PC-9 (cell line): ENCODE measurements around the gene NRXN2. TPM values are rescaled to one million over a fixed set of nuclear protein-coding genes. Genes with fewer than 3 reads are reported as not detected.

Source experiments
- BruUV-seq: library from RNA; stranded (reverse); fragments of 400-500 nt; replicated peaks from 2 replicates; lab custom pipeline; 2021; lab: Mats Ljungman, UMichigan
- CTCF ChIA-PET: fragments of 300-600 bp; sonication (Branson Sonifier 250); formaldehyde crosslinking; loops from one replicate; lab custom pipeline; 2022; ENCODE audit warnings: antibody characterized with exemption; lab: Charles Lee
- POLR2A ChIA-PET: fragments of 300-600 bp; sonication (Branson Sonifier 250); formaldehyde crosslinking; loops from one replicate; lab custom pipeline; 2022; ENCODE audit warnings: antibody characterized with exemption; ENCODE audit not compliant: unreplicated experiment; lab: Charles Lee
- DNase-seq, 2 experiments: peaks; one replicate each; pipeline versions ENCODE4 v3.0.0 to v3.0.0-alpha.2; 2015 to 2022; ENCODE audit warnings: mixed read lengths in 1 of 2
- H2AFZ ChIP-seq: fragments of 200-600 bp; sonication (generic); 2 replicates; pipeline ENCODE4 v1.8.1; 2017; ENCODE audit warnings: antibody characterized with exemption
- H3F3A ChIP-seq: fragments of 200-600 bp; sonication (generic); 2 replicates; pipeline ENCODE4 v1.8.1; 2017; ENCODE audit warnings: antibody characterized with exemption, mild to moderate bottlenecking, low read depth; ENCODE audit not compliant: insufficient read depth
- H3K27ac ChIP-seq: fragments of 200-600 bp; sonication (generic); 2 replicates; pipeline ENCODE4 v1.6.1; 2016; ENCODE audit warnings: mixed run types
- H3K27me3 ChIP-seq: fragments of 200-600 bp; sonication (generic); 2 replicates; pipeline ENCODE4 v1.6.1; 2016; ENCODE audit warnings: low read depth, mixed run types; ENCODE audit not compliant: insufficient read depth
- H3K36me3 ChIP-seq: fragments of 200-600 bp; sonication (generic); 2 replicates; pipeline ENCODE4 v1.6.1; 2016; ENCODE audit warnings: low read depth, mixed run types
- H3K4me1 ChIP-seq: fragments of 200-600 bp; sonication (generic); replicated peaks from 2 replicates; pipeline ENCODE4 v1.6.1; 2016; ENCODE audit warnings: mixed run types; ENCODE audit not compliant: insufficient read depth
- H3K4me2 ChIP-seq: fragments of 200-600 bp; sonication (generic); 2 replicates; pipeline ENCODE4 v1.6.1; 2017; ENCODE audit warnings: mixed run types
- H3K4me3 ChIP-seq: fragments of 200-600 bp; sonication (generic); 2 replicates; pipeline ENCODE4 v1.6.1; 2016; ENCODE audit warnings: mixed run types
- H3K79me2 ChIP-seq: fragments of 200-600 bp; sonication (generic); 2 replicates; pipeline ENCODE4 v1.6.1; 2017; ENCODE audit warnings: low read depth, mixed run types
- H3K9me2 ChIP-seq: fragments of 200-600 bp; sonication (generic); 2 replicates; pipeline ENCODE4 v1.8.1; 2017; ENCODE audit warnings: mild to moderate bottlenecking; ENCODE audit not compliant: insufficient read depth
- H3K9me3 ChIP-seq: fragments of 200-600 bp; sonication (generic); 2 replicates; pipeline ENCODE4 v1.8.1; 2016; ENCODE audit warnings: low read depth; ENCODE audit not compliant: insufficient read depth
- H4K20me1 ChIP-seq: fragments of 200-600 bp; sonication (generic); 2 replicates; pipeline ENCODE4 v1.8.1; 2017; ENCODE audit not compliant: insufficient read depth
- EZH2 ChIP-seq: fragments of 200-600 bp; sonication (generic); IDR thresholded peaks from 2 replicates; pipeline ENCODE4 v1.8.0; 2017; ENCODE audit warnings: antibody characterized with exemption, low read depth
- intact Hi-C: fragments of 100-400 bp; cut with micrococcal nuclease; formaldehyde crosslinking; loops from one replicate; pipeline ENCODE4 v1.10.0; 2022; ENCODE audit not compliant: unreplicated experiment
- total RNA-seq: library from RNA; stranded (reverse); gene quantifications from 2 replicates; pipeline ENCODE4 v1.2.3, GENCODE V29; 2021
- TF ChIP-seq, protein P1 (sequence below): fragments of 200-600 bp; sonication (generic); conservative IDR thresholded peaks from 2 replicates; pipeline ENCODE4 v1.6.1; 2017; ENCODE audit warnings: mixed run types, antibody characterized with exemption, mild to moderate bottlenecking, moderate library complexity

Gene NRXN2
- total RNA-seq, 1 experiment from 2014 or later: not detected

DNA sequence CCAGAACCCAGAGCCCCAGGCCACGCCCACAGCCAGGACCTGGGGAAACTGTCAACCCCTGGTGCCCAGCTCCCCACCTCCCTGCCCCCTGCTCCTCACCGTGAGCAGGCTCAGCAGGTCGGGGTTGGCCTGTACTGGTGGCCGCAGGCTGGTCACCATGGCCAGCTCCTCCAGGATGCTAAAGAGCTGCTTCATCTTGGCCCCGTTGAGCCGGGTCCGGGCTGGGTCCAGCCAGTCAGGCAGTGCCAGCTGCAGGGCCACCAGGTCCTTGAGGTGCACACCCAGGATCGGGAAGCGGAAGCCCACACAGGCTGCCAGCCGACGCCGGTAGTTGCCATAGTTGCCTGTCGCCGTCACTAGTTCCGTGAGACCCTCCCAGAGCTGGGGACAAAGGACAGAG lies 13.7 kb upstream of the NRXN2 start:
- CTCF ChIA-PET: no interaction called here
- POLR2A ChIA-PET: interaction anchor here (0.7 kb wide), 1 partner anchor 10 kb away, joined by 5 read pairs; no protein-coding TSS in a partner anchor

DNA sequence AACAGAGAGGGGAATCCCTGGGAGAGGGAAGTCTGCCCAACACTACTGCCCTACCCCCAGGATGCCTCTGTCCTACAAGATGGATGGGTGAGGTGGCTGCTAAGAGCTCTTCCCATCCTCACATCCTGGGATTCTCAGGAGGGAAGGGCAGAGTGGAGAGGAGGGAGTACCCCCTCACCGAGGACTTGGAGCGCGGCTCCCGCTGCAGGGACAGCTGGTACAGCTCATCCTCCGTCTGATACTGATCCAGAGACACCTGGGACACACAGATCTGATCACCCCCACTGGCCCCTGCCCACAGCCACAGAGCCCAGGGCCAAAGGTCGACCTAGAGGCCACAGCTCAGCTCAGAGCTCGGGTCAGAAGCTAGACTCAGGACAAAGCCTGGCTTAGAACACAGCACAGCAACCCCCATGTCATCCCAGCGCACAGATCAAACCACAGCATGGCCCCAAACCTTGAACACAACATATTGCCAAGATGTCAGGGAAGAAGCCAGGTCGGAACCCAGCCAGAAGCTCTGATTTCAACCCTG lies 12.8 kb upstream of the NRXN2 start:
- no peak overlapping the region for H2AFZ ChIP-seq
- peaks cover 30% of the 10 kb centered on the region; the same call in 1 of the 2 replicates for H3K27me3 ChIP-seq
- H3K9me2 ChIP-seq: no peaks in the 10 kb centered on the region
- TF ChIP-seq EZH2: no peak
- TF ChIP-seq, protein P1, sequence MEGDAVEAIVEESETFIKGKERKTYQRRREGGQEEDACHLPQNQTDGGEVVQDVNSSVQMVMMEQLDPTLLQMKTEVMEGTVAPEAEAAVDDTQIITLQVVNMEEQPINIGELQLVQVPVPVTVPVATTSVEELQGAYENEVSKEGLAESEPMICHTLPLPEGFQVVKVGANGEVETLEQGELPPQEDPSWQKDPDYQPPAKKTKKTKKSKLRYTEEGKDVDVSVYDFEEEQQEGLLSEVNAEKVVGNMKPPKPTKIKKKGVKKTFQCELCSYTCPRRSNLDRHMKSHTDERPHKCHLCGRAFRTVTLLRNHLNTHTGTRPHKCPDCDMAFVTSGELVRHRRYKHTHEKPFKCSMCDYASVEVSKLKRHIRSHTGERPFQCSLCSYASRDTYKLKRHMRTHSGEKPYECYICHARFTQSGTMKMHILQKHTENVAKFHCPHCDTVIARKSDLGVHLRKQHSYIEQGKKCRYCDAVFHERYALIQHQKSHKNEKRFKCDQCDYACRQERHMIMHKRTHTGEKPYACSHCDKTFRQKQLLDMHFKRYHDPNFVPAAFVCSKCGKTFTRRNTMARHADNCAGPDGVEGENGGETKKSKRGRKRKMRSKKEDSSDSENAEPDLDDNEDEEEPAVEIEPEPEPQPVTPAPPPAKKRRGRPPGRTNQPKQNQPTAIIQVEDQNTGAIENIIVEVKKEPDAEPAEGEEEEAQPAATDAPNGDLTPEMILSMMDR: no peak
- POLR2A ChIA-PET: no interaction called here
- H3F3A ChIP-seq: peaks cover 6% of the 10 kb centered on the region; the same call in 1 of the 2 replicates
- H3K79me2 ChIP-seq: no peaks in the 10 kb centered on the region
- CTCF ChIA-PET: no interaction called here
- no peak overlapping the region for H3K4me3 ChIP-seq
- BruUV-seq: no TSS peak
- H3K9me3 ChIP-seq: no peaks in the 10 kb centered on the region
- H3K4me2 ChIP-seq: no peak overlapping the region
- no peak for DNase-seq
- no peaks in the 10 kb centered on the region for H4K20me1 ChIP-seq
- H3K4me1 ChIP-seq: 0 out of 2 replicates have a peak, but pooled peaks cover 3% of the 10 kb centered on the region
- intact Hi-C loops: no loop called here
- no peaks in the 10 kb centered on the region for H3K36me3 ChIP-seq
- no peak overlapping the region for H3K27ac ChIP-seq

More for the DNA sequence above, 13.7 kb upstream of the NRXN2 start:
- no peak overlapping the region for H2AFZ ChIP-seq
- BruUV-seq: no TSS peak
- no peaks in the 10 kb centered on the region for H3K36me3 ChIP-seq
- H3K79me2 ChIP-seq: no peaks in the 10 kb centered on the region
- no peak overlapping the region for H3K4me3 ChIP-seq
- no peaks in the 10 kb centered on the region for H4K20me1 ChIP-seq
- no peak overlapping the region for H3K27ac ChIP-seq
- H3K4me1 ChIP-seq: 0 out of 2 replicates have a peak, but pooled peaks cover 3% of the 10 kb centered on the region
- H3K9me2 ChIP-seq: no peaks in the 10 kb centered on the region
- peaks cover 6% of the 10 kb centered on the region; the same call in 1 of the 2 replicates for H3F3A ChIP-seq
- intact Hi-C loops: no loop called here
- H3K27me3 ChIP-seq: peaks cover 31% of the 10 kb centered on the region; the same call in 1 of the 2 replicates
- H3K9me3 ChIP-seq: no peaks in the 10 kb centered on the region
- TF ChIP-seq, protein P1: no peak
- TF ChIP-seq EZH2: no peak
- no peak overlapping the region for H3K4me2 ChIP-seq
- DNase-seq: no peak

DNA sequence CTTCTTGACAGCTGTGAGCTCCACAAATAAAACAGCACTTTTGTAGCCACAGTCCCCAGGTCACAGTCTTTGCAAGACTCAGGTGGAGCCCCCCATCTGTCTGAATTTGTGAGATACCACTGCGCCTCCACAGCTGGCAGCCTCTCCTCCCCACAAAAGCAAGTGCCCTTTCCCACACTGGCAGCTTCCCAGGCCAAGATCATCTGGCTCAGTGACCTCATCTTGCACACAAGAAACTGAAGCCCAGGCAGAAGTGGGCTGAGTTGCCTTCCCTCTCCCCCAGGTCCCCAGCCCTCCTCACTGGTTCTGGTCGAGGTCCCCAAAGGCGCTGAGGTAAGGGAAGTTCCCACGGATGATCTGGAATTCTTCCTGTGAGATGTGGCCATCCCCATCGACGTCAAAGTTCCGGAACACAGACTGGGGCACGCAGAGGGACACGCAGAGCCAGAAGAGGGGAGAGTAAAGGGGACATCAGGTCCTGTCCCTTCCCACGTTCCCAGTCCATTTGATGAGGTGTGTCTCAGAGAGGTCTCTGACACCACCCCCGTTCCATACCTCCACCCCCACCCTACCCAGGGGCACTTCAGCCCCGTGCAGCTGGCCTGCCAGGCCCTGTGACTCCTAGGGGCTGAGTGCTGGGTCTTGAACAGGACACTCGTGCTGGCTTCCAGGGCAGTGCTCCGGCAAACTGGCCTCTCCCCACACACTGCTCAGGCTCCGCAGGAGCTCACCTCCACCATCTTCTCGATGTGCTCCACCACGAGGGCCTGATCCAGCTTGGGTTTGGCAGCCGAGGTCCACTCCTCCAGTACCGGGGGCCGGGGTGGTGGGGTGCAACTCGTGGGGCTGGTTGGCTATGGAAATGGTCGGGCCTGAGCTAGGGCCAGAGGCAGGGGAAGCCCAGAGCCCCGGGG lies 12.1 kb upstream of the NRXN2 start:
- no peaks in the 10 kb centered on the region for H3K9me3 ChIP-seq
- no peak overlapping the region for H2AFZ ChIP-seq
- intact Hi-C loops: no loop called here
- peaks cover 33% of the 10 kb centered on the region; the same call in 1 of the 2 replicates for H3K27me3 ChIP-seq
- ChIA-PET CTCF (no interaction called here), POLR2A (interaction anchor here (0.6 kb wide), 1 partner anchor 35 kb away, joined by 5 read pairs; no protein-coding TSS in a partner anchor)
- no peak overlapping the region for H3K27ac ChIP-seq
- BruUV-seq: no TSS peak
- H3K4me1 ChIP-seq: 0 out of 2 replicates have a peak, but pooled peaks cover 3% of the 10 kb centered on the region
- no peak for DNase-seq
- H3K4me2 ChIP-seq: no peak overlapping the region
- peaks cover 6% of the 10 kb centered on the region for H3F3A ChIP-seq
- H3K4me3 ChIP-seq: no peak overlapping the region
- no peaks in the 10 kb centered on the region for H4K20me1 ChIP-seq
- no peaks in the 10 kb centered on the region for H3K9me2 ChIP-seq
- H3K79me2 ChIP-seq: no peaks in the 10 kb centered on the region
- no peaks in the 10 kb centered on the region for H3K36me3 ChIP-seq
- TF ChIP-seq EZH2: no peak
- TF ChIP-seq, protein P1: no peak
